HEK293T (cell line): Measurements from ENCODE around the gene P3H2.

Experiments used
- ARNT ChIP-seq: fragments of 450-650 bp; IDR thresholded peaks from 2 replicates; pipeline ENCODE4 v1.6.1; 2017; ENCODE audit warnings: mild to moderate bottlenecking
- ELF4 ChIP-seq: fragments of 450-650 bp; IDR thresholded peaks from 2 replicates; pipeline ENCODE4 v1.6.1; 2017; ENCODE audit warnings: antibody characterized with exemption
- FOXA1 ChIP-seq: fragments of 450-650 bp; IDR thresholded peaks from 2 replicates; pipeline ENCODE4 v1.6.1; 2016; ENCODE audit warnings: mild to moderate bottlenecking
- LEF1 ChIP-seq: fragments of 450-650 bp; IDR thresholded peaks from 2 replicates; pipeline ENCODE4 v1.6.1; 2017; ENCODE audit warnings: mild to moderate bottlenecking, borderline replicate concordance
- NFRKB ChIP-seq: fragments of 450-650 bp; IDR thresholded peaks from 2 replicates; pipeline ENCODE4 v1.6.1; 2016; ENCODE audit warnings: mild to moderate bottlenecking, moderate library complexity
- SUZ12 ChIP-seq: fragments of 450-650 bp; IDR thresholded peaks from 2 replicates; pipeline ENCODE4 v1.6.1; 2016; ENCODE audit warnings: mild to moderate bottlenecking

DNA sequence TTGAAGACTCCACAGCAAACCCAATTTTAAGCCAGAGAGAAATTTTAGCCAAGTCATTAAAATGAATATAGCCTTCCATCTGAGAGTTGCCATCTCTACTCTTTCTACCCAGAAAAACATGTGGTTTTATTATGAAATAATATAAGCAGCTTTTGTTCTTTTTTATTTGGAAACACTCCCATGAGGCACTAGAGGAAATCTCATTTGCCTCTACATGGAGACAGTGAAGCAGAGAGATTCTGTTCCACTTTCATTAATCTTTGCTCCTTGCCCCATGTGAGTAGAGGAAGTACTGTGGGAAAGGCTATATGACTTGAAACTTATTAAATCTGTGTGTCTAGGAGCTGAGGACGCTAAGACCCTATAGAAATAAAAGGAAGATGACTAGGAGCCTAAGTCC lies 111.1 kb downstream of the P3H2 start:
- no peak for TF ChIP-seq ARNT
- TF ChIP-seq LEF1: no peak
- TF ChIP-seq NFRKB: no peak
- TF ChIP-seq FOXA1: no peak
- TF ChIP-seq ELF4: no peak
- no peak for TF ChIP-seq SUZ12
